HepG2 (cell line): ENCODE measurements around the gene EPC2. TPM values are rescaled to one million over a fixed set of nuclear protein-coding genes. Genes with fewer than 3 reads are reported as not detected.

ENCODE experiments used
- CAMTA2 ChIP-seq: sonication (generic); formaldehyde crosslinking; IDR thresholded peaks from 2 replicates; pipeline ENCODE4 v1.4.0; 2020; ENCODE audit warnings: mild to moderate bottlenecking, missing genetic modification reagents, borderline replicate concordance
- CBFB ChIP-seq: sonication (generic); formaldehyde crosslinking; IDR thresholded peaks from 2 replicates; pipeline ENCODE4 v1.4.0; 2020; ENCODE audit warnings: missing genetic modification reagents
- CHD4 ChIP-seq: fragments of 200-600 bp; sonication (generic); IDR thresholded peaks from 2 replicates; pipeline ENCODE4 v1.7.0; 2017; ENCODE audit warnings: mild to moderate bottlenecking, low read length, borderline replicate concordance
- ELF3 ChIP-seq: IDR thresholded peaks from 2 replicates; pipeline ENCODE4 v1.6.1; 2016; ENCODE audit warnings: missing genetic modification reagents, missing compliant biosample characterization
- KDM2A ChIP-seq: sonication (generic); formaldehyde crosslinking; IDR thresholded peaks from 2 replicates; pipeline ENCODE4 v1.4.0; 2020; ENCODE audit warnings: low read depth, missing genetic modification reagents, borderline replicate concordance
- NFATC3 ChIP-seq: sonication (generic); formaldehyde crosslinking; IDR thresholded peaks from 2 replicates; pipeline ENCODE4 v1.5.1; 2020; ENCODE audit warnings: mild to moderate bottlenecking, missing genetic modification reagents
- NRL ChIP-seq: sonication (generic); formaldehyde crosslinking; IDR thresholded peaks from 2 replicates; pipeline ENCODE4 v1.5.0; 2020; ENCODE audit warnings: missing genetic modification reagents, mild to moderate bottlenecking, moderate library complexity, borderline replicate concordance
- RNF2 ChIP-seq: fragments of 450-650 bp; conservative IDR thresholded peaks from 2 replicates; pipeline ENCODE4 v1.6.1; 2016; ENCODE audit warnings: low read depth
- ZBTB7B ChIP-seq: sonication (generic); formaldehyde crosslinking; IDR thresholded peaks from 2 replicates; pipeline ENCODE4 v1.4.0; 2020; ENCODE audit warnings: missing genetic modification reagents
- ZFAT ChIP-seq: sonication (generic); formaldehyde crosslinking; conservative IDR thresholded peaks from 2 replicates; pipeline ENCODE4 v1.8.1; 2023; ENCODE audit warnings: missing genetic modification reagents, inconsistent platforms
- ZNF431 ChIP-seq: sonication (generic); formaldehyde crosslinking; IDR thresholded peaks from 2 replicates; pipeline ENCODE4 v1.9.0; 2022; ENCODE audit warnings: missing genetic modification reagents, low read depth, mild to moderate bottlenecking, borderline replicate concordance
- ZNF567 ChIP-seq: sonication (generic); formaldehyde crosslinking; IDR thresholded peaks from 2 replicates; pipeline ENCODE4 v1.8.1; 2023; ENCODE audit warnings: mild to moderate bottlenecking, missing genetic modification reagents, borderline replicate concordance
- ZNF879 ChIP-seq: sonication (generic); formaldehyde crosslinking; IDR thresholded peaks from 2 replicates; pipeline ENCODE4 v1.8.1; 2023; ENCODE audit warnings: missing genetic modification reagents
- polyA plus RNA-seq, 8 experiments: library from polyadenylated mRNA; depleted of rRNA in 3 of 8; stranded (reverse) in 7 of 8; unstranded in 1 of 8; fragments of >200 nt; fragmentation: Illumina TruSeq in 4 of 8; extraction: Trizol in 4 of 8; gene quantifications; 2 replicates each; pipeline versions ENCODE4 v1.2.1 to v1.2.3, GENCODE V29; 2011 to 2016; ENCODE audit warnings: low read depth in 4 of 8, missing spikeins in 1 of 8, mixed read lengths in 1 of 8; ENCODE audit not compliant: insufficient read depth in 1 of 8
- total RNA-seq, 5 experiments: library from RNA; depleted of rRNA; stranded (reverse); fragments of >200 nt; fragmentation: Illumina TruSeq; extraction: Trizol; gene quantifications; 2 replicates each; pipeline ENCODE4 v1.2.3, GENCODE V29; 2016; ENCODE audit warnings: low read depth in 1 of 5
- TF ChIP-seq, protein P1 (sequence below): sonication (generic); formaldehyde crosslinking; IDR thresholded peaks from 2 replicates; pipeline ENCODE4 v1.4.0; 2020; ENCODE audit warnings: missing genetic modification reagents, borderline replicate concordance
- TF ChIP-seq, protein P2 (sequence below): sonication (generic); formaldehyde crosslinking; IDR thresholded peaks from 2 replicates; pipeline ENCODE4 v1.8.0; 2022; ENCODE audit warnings: mild to moderate bottlenecking, missing genetic modification reagents; ENCODE audit not compliant: insufficient replicate concordance
- TF ChIP-seq, protein P3 (sequence below): sonication (generic); formaldehyde crosslinking; IDR thresholded peaks from 2 replicates; pipeline ENCODE4 v1.4.0; 2020; ENCODE audit warnings: mild to moderate bottlenecking, missing genetic modification reagents
- TF ChIP-seq, protein P4 (sequence below): sonication (generic); formaldehyde crosslinking; IDR thresholded peaks from 2 replicates; pipeline ENCODE4 v1.4.0; 2020; ENCODE audit warnings: missing genetic modification reagents, borderline replicate concordance

EPC2 gene
- total and polyA plus RNA-seq, 2 of the 13 experiments (the other 11 are each of a cell fraction or from before 2014, with no cell fraction given): 20.5 to 22.0 TPM

DNA sequence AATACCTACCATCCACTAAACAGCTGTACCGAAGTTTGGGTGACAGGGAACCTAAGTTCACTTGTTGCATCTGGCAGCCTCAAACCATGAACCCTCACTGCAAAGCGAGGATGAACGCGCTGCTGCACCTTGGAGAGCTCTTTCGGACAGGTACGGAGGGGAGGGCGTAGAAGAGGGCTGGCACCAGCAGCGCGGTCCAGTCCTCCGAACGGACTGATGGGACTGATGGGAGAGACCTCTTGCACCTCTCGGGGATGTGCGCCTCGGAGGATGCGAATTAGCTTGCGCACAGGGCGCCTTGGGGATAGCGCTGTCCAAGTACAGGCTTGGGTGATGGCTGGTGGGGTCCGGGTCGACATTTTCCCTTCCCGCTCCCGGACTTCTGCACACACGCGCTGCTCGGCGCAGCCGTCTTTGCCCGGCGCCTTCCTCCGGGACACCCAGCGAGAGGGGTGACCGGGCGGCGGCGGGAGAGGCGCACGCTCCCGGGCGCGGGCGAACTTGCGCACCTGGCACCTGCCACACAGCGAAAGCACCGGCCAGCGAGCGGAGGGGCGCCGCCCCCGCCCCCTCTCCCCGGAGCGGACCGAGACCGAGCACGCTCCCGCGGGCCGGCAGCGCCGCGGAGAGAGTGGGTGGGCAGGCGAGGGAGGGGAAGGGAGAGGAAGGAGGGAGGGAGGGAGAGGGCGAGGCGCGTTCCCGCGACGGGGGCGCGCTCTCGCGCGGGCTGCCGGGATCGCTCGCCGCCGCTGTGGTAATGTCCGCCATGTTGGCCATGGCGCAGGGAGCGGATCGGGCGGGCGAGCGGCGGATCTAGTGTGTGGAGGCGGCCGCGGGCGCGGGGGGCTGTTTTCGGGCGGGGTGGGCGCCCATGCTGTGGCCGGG lies at the start of gene EPC2 (continued):
- TF ChIP-seq, protein P1, sequence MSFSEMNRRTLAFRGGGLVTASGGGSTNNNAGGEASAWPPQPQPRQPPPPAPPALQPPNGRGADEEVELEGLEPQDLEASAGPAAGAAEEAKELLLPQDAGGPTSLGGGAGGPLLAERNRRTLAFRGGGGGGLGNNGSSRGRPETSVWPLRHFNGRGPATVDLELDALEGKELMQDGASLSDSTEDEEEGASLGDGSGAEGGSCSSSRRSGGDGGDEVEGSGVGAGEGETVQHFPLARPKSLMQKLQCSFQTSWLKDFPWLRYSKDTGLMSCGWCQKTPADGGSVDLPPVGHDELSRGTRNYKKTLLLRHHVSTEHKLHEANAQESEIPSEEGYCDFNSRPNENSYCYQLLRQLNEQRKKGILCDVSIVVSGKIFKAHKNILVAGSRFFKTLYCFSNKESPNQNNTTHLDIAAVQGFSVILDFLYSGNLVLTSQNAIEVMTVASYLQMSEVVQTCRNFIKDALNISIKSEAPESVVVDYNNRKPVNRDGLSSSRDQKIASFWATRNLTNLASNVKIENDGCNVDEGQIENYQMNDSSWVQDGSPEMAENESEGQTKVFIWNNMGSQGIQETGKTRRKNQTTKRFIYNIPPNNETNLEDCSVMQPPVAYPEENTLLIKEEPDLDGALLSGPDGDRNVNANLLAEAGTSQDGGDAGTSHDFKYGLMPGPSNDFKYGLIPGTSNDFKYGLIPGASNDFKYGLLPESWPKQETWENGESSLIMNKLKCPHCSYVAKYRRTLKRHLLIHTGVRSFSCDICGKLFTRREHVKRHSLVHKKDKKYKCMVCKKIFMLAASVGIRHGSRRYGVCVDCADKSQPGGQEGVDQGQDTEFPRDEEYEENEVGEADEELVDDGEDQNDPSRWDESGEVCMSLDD (CRISPR knock-in tag): no peak
- TF ChIP-seq ZNF431 (CRISPR knock-in tag): 0 out of 2 replicates have a peak, but pooled peaks have one; percentile 7
- no peak for TF ChIP-seq NRL (CRISPR knock-in tag)
- no peak; the same call in 1 of the 2 replicates for TF ChIP-seq ZBTB7B (CRISPR knock-in tag)
- TF ChIP-seq, protein P2, sequence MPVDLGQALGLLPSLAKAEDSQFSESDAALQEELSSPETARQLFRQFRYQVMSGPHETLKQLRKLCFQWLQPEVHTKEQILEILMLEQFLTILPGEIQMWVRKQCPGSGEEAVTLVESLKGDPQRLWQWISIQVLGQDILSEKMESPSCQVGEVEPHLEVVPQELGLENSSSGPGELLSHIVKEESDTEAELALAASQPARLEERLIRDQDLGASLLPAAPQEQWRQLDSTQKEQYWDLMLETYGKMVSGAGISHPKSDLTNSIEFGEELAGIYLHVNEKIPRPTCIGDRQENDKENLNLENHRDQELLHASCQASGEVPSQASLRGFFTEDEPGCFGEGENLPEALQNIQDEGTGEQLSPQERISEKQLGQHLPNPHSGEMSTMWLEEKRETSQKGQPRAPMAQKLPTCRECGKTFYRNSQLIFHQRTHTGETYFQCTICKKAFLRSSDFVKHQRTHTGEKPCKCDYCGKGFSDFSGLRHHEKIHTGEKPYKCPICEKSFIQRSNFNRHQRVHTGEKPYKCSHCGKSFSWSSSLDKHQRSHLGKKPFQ (CRISPR knock-in tag): no peak
- TF ChIP-seq CHD4: no peak
- TF ChIP-seq, protein P3, sequence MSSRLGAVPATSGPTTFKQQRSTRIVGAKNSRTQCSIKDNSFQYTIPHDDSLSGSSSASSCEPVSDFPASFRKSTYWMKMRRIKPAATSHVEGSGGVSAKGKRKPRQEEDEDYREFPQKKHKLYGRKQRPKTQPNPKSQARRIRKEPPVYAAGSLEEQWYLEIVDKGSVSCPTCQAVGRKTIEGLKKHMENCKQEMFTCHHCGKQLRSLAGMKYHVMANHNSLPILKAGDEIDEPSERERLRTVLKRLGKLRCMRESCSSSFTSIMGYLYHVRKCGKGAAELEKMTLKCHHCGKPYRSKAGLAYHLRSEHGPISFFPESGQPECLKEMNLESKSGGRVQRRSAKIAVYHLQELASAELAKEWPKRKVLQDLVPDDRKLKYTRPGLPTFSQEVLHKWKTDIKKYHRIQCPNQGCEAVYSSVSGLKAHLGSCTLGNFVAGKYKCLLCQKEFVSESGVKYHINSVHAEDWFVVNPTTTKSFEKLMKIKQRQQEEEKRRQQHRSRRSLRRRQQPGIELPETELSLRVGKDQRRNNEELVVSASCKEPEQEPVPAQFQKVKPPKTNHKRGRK (CRISPR knock-in tag): peak; percentile 63; the same call in 1 of the 2 replicates
- TF ChIP-seq CBFB (CRISPR knock-in tag): peak; percentile 44; the same call in 1 of the 2 replicates
- no peak for TF ChIP-seq ZNF567 (CRISPR knock-in tag)
- TF ChIP-seq ZNF879: 0 out of 2 replicates have a peak, but pooled peaks have one; percentile 72
- TF ChIP-seq ZFAT (CRISPR knock-in tag): no peak
- no peak; the same call in 1 of the 2 replicates for TF ChIP-seq KDM2A
- TF ChIP-seq, protein P4, sequence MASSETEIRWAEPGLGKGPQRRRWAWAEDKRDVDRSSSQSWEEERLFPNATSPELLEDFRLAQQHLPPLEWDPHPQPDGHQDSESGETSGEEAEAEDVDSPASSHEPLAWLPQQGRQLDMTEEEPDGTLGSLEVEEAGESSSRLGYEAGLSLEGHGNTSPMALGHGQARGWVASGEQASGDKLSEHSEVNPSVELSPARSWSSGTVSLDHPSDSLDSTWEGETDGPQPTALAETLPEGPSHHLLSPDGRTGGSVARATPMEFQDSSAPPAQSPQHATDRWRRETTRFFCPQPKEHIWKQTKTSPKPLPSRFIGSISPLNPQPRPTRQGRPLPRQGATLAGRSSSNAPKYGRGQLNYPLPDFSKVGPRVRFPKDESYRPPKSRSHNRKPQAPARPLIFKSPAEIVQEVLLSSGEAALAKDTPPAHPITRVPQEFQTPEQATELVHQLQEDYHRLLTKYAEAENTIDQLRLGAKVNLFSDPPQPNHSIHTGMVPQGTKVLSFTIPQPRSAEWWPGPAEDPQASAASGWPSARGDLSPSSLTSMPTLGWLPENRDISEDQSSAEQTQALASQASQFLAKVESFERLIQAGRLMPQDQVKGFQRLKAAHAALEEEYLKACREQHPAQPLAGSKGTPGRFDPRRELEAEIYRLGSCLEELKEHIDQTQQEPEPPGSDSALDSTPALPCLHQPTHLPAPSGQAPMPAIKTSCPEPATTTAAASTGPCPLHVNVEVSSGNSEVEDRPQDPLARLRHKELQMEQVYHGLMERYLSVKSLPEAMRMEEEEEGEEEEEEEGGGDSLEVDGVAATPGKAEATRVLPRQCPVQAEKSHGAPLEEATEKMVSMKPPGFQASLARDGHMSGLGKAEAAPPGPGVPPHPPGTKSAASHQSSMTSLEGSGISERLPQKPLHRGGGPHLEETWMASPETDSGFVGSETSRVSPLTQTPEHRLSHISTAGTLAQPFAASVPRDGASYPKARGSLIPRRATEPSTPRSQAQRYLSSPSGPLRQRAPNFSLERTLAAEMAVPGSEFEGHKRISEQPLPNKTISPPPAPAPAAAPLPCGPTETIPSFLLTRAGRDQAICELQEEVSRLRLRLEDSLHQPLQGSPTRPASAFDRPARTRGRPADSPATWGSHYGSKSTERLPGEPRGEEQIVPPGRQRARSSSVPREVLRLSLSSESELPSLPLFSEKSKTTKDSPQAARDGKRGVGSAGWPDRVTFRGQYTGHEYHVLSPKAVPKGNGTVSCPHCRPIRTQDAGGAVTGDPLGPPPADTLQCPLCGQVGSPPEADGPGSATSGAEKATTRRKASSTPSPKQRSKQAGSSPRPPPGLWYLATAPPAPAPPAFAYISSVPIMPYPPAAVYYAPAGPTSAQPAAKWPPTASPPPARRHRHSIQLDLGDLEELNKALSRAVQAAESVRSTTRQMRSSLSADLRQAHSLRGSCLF (CRISPR knock-in tag): no peak
- TF ChIP-seq CAMTA2: peak; percentile 49; the same call in 1 of the 2 replicates
- TF ChIP-seq ELF3: no peak; the same call in 1 of the 2 replicates
- 0 out of 2 replicates have a peak, but pooled peaks have one; percentile 58 for TF ChIP-seq NFATC3 (CRISPR knock-in tag)
- peak; percentile 74; the same call in 1 of the 2 replicates for TF ChIP-seq RNF2
